NCI-H1092 (cell line): Measurements from ENCODE around the gene KCNJ18.
"Not testable (repeated sequence)": the region's sequence is repeated elsewhere in the genome, so short reads cannot be mapped to it uniquely, and the experiment has no call there.

ENCODE experiments used
- DNase-seq: peaks from one replicate; lab custom pipeline; 2025; lab: John Stamatoyannopoulos, UW

KCNJ18 gene

DNA sequence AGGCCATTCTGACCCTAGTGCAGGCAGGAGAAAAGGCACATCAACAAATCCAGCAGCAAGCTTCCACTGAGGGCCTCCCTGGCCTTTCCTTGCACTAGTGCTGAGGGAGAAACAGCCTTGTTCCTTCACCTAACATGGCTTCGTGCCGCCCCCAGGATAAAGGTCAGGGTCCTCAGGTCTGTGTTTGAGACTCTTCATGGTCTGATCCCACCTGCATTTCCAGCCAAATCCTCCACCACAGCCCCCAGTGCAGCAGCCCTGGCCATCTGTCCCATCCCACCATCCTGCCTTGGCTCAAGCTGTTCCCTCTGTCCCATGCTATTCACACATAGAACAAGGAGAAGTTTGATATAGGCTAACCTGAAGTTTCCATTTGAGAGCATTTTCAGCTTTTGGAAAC lies 20.9 kb upstream of the KCNJ18 start:
- DNase-seq: not testable (repeated sequence)

DNA sequence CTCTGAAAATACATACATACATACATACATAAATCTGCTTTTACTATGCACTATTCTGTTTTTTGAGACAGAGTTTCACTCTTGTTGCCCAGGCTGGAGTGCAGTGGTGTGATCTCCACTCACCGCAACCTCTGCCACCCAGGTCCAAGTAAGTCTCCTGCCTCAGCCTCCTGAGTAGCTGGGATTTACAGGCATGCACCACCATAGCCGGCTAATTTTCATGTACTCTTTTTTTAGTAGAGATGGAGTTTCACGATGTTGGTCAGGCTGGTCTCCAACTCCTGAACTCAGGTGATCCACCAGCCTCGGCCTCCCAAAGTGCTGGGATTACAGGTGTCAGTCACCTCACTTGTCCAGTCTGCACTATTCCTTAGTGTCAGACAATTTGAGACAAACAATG lies 20.5 kb upstream of the KCNJ18 start:
- not testable (repeated sequence) for DNase-seq

DNA sequence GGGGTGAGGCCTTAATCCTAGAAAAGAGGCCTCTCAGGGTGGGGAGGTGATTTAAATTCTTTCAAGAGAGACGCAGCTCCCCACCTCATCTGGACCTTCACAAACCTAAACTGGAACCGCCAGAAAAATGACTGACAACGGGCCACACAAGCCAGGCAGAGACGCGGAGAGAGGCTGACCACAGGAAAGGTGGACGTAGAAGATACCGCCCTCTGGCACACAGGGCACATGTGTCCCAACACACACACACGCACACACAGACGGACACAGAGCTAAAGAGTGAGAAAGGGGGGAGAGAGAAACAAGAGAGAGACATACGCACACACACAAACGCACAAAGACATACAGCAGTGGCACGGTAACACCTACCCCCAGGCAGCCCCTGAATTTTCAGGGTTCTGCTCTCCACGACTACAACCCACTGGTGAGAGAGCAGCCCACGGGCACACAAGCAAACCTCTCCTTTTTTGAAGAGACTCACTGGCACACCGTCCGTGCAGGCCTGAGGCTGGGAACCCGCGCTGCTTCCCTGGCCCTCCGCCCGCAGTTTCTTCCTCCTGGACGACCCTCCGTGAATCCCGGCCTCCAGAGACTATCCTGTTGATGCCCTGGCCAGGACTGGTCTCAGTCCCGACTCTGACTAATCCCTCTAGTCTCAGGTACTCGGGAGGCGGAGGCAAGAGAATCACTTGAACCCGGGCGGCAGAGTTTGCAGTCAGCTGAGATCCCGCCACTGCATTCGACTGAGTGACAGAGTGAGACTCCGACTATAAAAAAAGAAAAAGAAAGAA lies 18.7 kb upstream of the KCNJ18 start:
- DNase-seq: not testable (repeated sequence)

DNA sequence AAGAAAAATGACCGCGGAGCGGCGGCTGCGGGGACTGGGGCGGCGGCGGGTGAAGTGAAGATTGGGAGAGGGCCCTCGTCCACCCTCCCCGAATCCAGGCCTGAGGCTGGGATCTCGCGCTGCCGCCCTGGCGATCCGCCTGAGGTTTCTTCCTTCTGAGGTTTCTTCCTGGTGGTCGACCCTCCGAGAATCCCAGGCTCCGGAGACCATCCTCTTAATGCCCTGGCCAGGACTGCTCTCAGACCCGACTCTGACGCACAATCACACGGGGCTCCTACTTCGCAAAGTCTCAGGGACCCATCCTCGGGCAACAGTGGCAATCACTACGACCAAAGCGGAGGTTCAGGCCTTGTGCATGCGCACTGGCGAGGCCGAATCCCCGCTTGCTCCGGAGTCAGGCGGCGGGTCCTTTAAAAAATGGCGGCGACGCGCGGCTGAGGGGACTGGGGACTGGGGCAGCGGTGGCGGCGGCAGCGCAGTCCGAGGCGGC lies 18.0 kb upstream of the KCNJ18 start:
- DNase-seq: no peak

DNA sequence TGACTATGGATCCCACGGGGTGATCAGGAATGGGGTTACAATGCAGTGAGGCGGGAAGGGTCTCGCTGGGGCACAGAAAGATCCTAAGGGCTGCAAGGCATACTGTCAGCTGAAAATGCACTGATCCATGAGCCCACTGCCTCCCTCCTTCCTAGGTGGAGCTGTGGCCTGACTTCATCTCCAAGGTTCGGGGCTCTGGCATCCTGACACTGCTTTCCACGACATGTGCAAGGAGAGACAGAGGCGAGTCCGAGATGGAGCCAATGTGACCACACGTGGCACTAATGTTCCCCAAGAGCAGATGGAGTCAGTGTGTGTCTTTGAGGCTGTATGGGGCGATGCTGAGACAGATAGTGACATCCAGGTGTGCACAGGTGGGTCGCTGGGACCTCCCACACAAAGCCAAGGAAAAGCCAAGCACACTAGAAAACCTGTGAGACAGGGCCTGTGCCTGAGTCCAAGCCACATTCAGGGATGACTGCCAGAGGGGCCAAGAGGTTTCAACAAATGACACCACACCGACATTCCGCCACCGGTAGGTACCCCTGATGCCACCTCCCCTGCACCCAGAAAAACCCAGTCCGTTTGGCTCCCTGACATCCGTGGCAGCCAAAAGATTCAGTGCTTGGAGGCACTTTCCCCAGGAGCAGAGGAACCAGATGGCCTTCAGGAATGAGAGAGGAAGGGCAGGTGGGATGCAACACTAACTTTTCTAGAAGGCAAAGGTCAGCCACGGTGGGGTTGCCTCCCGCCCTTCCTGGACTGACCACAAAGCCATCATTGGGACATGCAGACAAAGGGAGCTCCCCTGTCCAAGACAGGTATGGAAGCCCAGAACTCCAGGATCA lies 17.2 kb upstream of the KCNJ18 start:
- DNase-seq: not testable (repeated sequence)

DNA sequence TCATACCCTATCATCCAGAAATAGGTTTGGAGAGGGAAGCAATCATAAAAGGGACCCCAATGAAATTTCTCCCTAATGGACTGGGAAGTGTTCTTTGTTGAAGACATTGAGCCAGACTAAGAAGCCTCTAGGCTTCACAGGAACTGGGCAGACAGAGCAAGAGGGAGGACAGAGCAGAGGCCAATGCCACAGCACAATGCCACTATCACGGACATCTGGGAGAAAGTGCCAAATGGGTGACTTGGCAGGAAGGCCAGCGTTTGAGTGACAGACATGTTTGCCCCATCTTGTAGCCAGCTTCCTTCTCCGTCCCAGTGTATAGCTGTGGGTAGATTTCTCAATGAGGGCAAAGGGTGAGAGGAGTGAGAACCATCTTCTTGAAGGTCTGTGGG lies 16.6 kb upstream of the KCNJ18 start:
- DNase-seq: not testable (repeated sequence)

DNA sequence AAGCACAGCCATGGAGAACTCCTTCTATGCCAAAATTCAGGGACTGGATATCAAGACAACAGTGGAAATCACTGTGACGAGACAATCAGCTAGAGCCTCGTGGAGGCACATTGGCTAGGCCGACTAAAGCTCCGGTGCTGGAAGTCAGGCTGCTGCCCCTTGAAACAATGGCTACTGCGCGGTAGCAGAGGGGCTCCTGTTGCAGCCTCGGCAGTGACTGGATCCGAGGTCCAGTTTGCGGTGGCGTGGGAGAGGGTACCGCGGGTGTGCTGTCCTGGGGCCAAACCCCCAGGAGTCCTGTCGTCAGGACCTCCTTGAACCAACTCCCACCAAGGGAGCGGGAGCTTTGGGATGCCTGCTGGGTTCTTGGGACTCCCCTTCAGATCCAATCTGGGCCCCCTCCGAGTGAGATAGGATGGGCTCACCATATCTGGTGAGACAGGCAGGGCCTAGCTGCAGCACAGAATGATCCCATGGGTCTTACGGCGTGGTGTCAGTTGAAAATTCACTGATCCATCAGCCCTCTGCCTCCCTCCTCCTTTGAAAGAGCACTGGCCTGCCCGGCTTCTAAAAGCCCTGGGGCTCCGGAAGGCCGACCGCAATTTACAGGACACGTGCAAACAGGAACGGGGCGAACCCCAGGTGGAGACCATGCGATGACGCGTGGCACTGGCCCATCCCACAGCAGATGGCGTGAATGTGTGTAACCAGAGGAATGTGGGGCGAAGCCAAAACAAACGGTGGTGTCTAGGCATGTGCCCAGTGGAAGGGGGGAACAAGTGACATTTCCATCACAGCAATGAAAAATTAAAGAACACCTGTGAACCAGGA lies 15.8 kb upstream of the KCNJ18 start:
- DNase-seq: no peak

DNA sequence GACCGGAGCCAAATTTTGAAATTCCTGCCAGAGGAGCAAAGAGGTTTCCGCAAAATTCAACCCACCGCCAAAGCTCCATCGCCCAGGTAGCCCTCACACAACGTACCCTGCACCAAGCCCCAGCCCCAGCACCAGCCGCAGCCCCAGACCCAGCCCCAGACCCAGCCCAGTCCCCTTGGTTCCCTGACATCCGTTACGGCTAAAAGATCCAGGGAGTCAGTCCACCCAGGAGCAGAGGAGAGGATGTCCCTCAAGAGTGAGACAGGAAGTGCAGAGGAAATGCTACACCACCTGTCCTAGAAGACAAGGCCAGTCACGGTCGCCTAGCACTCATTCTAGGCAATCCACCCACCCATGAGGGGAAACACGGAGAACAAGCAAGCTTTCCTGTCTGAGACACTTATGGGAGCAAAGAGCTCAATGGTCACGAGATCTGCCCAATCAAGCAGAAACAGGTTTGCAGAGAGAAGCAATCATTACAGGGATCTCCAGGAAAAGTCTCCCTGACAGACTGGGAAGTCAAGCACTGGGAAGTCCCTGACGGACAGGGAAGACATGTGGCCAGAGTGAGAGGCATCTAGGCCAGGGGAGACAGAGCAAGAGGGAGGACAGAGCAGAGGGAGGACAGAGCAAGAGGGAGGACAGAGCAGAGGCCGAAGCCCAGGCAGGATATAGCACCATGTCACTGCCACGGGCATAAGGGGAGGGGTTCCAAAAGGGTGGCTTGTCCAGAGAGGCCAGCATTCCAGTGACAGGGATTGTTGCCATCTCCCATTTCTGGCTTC lies 15.0 kb upstream of the KCNJ18 start:
- DNase-seq: no peak

DNA sequence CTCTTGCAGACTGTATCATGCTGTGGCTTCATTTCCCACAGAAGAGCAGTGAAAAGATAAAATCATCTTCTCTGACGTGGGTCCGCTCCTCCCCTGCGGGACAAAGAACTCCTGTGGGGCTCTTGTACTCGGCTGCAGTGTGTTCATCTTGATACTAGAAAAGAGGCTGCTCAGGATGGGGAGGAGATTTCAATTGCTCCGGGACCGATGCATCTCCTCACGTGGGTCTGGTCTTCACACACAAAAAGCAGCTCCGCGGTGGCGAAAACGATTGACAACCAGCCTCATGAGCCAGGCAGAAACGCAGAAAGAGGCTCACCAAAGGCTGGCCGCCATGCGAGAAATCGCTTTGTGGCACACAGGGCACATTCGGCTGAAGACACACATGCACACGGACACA lies 14.4 kb upstream of the KCNJ18 start:
- DNase-seq: no peak

DNA sequence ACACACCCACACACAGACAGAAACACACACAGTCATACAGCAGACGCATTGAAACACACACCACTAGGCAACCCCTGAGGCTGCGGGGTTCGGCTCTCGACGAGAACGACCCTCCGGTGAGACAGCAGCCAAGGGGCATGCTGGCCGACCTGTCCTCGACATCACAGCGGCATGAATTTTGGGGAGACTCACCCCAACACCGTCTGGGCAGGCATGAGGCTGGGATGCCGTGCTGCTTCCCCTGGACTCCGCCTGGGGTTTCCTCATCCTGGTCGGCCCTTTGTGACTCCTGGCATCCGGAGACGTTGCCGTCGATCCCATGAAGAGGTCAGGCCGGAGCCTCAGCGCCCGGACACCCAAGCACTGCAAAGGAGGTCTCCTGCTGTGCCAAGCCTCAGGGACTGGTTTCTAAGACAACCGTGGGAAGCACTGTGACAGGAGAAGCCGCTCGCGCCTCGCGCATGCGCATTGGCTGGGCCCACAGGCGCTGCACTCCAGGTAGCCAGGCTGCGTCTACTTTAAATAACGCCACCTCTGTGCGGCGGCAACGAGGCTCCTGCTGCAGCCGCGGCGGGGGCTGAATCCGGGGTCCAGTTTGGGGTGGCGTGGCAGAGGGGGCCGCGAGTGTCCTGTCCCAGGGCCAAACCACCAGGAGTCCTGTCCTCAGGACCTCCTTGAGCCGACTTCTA lies 13.8 kb upstream of the KCNJ18 start:
- no peak for DNase-seq

DNA sequence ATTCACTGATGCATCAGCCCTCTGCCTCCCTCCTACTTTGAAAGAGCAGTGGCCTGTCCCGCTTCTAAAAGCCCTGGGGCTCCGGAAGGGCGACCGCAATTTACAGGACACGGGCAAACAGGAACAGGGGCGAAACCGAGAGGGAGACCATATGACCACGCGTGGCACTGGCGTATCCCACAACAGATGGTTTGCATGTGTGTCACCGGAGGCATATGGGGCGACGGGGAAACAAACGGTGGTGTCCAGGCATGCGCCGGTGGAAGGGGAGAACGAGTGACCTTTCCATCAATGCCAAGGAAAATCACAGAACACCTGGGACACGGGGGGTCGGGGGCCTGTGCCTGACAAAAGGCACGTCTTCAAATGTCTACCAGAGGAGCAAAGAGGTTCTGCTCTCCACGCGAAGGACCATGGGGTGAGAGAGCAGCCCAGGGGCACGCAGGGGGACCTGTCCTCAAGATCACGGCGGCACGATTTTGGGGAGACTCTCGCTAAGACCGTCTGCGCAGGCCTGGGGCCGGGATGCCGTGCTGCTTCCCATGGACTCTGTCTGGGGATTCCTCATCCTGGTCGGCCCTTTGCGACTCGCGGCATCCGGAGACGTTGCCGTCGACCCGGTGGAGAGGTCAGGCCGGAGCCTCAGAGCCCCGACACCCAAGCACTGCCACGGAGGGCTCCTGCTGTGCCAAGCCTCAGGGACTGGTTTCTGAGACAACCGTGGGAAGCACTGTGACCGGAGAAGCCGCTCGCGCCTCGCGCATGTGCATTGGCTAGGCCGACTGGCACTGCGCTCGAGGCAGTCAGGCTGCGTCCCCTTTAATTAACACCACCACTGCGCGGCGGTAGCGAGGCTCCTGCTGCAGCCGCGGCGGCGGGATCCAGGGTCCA lies 12.8 kb upstream of the KCNJ18 start:
- DNase-seq: no peak

DNA sequence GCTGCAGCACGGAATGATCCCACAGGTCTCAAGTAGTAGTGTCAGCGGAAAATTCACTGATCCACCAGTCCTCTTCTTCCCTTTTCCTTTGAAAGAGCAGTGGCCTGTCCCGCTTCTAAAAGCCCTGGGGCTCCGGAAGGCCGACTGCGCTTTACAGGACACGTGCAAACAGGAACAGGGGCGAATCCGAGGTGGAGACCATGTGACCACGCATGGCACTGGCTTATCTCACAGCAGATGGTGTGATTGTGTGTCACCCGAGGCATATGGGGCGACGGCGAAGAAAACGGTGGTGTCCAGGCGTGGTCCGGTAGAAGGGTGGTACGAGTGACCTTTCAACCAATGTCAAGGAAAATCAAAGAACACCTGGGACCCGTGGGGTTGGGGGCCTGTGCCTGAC lies 12.0 kb upstream of the KCNJ18 start:
- DNase-seq: no peak

DNA sequence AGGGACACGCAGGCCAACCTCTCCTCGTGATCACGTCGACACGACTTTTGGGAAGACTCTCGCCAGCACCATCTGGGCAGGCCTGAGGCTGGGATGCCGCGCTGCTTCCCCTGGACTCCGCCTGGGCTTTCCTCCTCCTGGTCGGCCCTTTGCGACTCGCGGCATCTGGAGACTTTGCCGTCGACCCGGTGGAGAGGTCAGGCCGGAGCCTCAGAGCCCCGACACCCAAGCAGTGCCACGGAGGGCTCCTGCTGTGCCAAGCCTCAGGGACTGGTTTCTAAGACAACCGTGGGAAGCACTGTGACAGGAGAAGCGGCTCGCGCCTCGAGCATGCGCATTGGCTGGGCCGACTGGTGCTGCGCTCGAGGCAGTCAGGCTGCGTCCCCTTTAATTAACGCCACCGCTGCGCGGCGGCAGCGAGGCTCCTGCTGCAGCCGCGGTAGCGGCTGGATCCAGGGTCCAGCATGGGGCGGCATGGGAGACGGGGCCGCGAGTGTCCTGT lies 11.4 kb upstream of the KCNJ18 start:
- DNase-seq: not testable (repeated sequence)

DNA sequence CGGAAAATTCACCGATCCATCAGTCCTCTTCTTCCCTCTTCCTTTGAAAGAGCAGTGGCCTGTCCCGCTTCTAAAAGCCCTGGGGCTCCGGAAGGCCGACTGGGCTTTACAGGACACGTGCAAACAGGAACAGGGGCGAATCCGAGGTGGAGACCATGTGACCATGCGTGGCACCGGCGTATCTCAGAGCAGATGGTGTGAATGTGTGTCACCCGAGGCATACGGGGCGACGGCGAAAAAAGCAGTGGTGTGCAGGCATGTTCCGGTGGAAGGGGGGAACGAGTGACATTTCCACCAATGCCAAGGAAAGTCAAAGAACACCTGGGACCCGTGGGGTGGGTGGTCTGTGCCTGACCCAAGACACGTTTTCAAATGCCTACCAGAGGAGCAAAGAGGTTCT lies 10.7 kb upstream of the KCNJ18 start:
- DNase-seq: not testable (repeated sequence)

DNA sequence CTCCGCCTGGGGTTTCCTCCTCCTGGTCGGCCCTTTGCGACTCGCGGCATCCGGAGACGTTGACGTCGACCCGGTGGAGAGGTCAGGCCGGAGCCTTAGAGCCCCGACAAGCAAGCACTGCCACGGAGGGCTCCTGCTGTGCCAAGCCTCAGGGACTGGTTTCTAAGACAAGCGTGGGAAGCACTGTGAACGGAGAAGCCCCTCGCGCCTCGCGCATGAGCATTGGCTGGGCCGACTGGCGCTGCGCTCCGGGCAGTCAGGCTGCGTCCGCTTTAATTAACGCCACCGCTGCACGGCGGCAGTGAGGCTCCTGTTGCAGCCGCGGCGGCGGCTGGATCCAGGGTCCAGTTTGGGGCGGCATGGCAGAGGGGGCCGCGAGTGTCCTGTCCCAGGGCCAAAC lies 10.2 kb upstream of the KCNJ18 start:
- not testable (repeated sequence) for DNase-seq

DNA sequence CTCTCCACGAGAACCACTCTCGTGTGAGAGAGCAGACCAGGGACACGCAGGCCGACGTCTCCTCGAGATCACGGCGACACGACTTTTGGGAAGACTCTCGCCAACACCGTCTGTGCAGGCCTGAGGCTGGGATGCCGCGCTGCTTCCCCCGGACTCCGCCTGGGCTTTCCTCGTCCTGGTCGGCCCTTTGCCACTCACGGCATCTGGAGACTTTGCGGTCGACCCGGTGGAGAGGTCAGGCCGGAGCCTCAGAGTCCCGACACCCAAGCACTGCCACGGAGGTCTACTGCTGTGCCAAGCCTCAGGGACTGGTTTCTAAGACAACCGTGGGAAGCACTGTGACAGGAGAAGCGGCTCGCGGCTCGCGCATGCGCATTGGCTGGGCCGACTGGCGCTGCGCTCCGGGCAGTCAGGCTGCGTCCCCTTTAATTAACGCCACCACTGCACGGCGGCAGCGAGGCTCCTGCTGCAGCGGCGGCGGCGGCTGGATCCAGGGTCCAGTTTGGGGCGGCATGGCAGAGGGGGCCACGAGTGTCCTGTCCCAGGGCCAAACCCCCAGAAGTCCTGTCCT lies 9.1 kb upstream of the KCNJ18 start:
- not testable (repeated sequence) for DNase-seq

DNA sequence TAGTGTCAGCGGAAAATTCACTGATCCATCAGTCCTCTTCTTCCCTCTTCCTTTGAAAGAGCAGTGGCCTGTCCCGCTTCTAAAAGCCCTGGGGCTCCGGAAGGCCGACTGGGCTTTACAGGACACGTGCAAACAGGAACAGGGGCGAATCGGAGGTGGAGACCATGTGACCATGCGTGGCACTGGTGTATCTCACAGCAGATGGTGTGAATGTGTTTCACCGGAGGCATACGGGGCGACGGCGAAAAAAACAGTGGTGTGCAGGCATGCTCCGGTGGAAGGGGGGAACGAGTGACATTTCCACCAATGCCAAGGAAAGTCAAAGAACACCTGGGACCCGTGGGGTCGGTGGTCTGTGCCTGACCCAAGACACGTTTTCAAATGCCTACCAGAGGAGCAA lies 8.4 kb upstream of the KCNJ18 start:
- DNase-seq: not testable (repeated sequence)

DNA sequence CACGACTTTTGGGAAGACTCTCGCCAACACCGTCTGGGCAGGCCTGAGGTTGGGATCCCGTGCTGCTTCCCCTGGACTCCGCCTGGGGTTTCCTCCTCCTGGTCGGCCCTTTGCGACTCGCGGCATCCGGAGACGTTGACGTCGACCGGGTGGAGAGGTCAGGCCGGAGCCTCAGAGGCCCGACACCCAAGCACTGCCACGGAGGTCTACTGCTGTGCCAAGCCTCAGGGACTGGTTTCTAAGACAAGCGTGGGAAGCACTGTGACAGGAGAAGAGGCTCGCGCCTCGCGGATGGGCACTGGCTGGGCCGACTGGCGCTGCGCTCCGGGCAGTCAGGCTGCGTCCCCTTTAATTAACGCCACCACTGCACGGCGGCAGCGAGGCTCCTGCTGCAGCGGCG lies 7.9 kb upstream of the KCNJ18 start:
- DNase-seq: not testable (repeated sequence)
